ENCODE data around the gene GRM4. TPM values are rescaled to one million over a fixed set of nuclear protein-coding genes. Genes with fewer than 3 reads are reported as not detected.

The GRM4 gene
- total RNA-seq, 1 experiment from 2014 or later: not detected

DNA sequence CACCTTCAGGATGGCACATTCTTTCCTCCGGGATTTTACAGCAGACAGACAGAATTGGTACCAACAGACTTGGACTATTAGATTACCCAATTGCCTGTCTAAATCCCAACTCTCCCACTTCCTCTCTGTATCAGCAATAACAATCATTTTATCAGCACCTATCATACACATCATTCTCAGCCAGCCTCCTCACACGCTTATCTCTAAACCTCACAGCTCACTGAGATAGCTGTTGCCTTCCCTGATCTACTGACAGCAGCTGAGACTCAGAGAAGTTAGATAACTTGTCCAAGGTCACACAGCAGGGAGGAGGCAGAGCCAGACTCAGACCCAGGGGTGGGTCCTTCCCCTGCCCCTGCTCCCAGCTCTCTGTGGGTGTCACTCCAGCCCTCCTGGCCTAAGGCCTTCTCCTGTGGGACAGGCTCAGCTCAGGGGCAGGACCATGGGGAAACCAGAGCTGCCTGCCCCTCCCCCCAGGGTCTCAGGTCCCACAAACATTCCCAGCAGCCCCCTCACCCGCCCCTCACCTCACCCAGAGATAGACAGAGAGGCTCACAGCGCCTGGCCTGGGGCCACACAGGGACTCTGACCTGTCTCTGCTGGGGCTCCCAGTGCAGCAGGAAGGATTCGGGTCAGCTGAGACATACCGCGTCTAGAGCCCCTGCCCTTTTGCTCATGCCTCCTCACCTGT, 92.8 kb downstream of the GRM4 start:
- Histone ChIP-seq H4K20me1 (ENCODE audit: insufficient read depth) (no peaks in the 10 kb centered on the region), H2AFZ (no peak overlapping the region), H3K27ac (no peak overlapping the region), H3K9me3 (ENCODE audit: insufficient read depth, low read depth) (no peaks in the 10 kb centered on the region), H3K4me3 (no peak overlapping the region), H3K4me2 (no peak overlapping the region), H3K36me3 (ENCODE audit: low read depth) (no peaks in the 10 kb centered on the region), H3K27me3 (ENCODE audit: insufficient read depth, low read depth) (peaks cover 81% of the 10 kb centered on the region), H3K4me1 (replicated peaks; ENCODE audit: insufficient read depth) (no peaks in the 10 kb centered on the region), H3F3A (ENCODE audit: insufficient read depth, low read depth) (no peaks in the 10 kb centered on the region; the same call in 1 of the 2 replicates), H3K9me2 (ENCODE audit: insufficient read depth) (no peaks in the 10 kb centered on the region), H3K79me2 (ENCODE audit: low read depth) (no peaks in the 10 kb centered on the region)
- BruUV-seq (replicated peaks): no TSS peak
- DNase-seq: no peak
- ChIA-PET POLR2A (ENCODE audit: unreplicated experiment) (no interaction called here), CTCF (no interaction called here)
- TF ChIP-seq CTCF (conservative IDR thresholded peaks at IDR 0.05) (no peak), EZH2 (IDR thresholded peaks at IDR 0.05; ENCODE audit: low read depth) (no peak)
- intact Hi-C loops (cut with micrococcal nuclease; ENCODE audit: unreplicated experiment): no loop called here

- POLR2A ChIA-PET (ENCODE audit: unreplicated experiment): no interaction called here
- no peaks in the 10 kb centered on the region for H3K36me3 ChIP-seq (ENCODE audit: low read depth)
- H3K79me2 ChIP-seq (ENCODE audit: low read depth): no peaks in the 10 kb centered on the region
- no peak overlapping the region for H3K4me3 ChIP-seq
- no peak for DNase-seq
- H3K4me2 ChIP-seq: no peak overlapping the region
- no TSS peak for BruUV-seq (replicated peaks)
- H4K20me1 ChIP-seq (ENCODE audit: insufficient read depth): no peaks in the 10 kb centered on the region
- CTCF ChIA-PET: no interaction called here
- H3K27me3 ChIP-seq (ENCODE audit: insufficient read depth, low read depth): peaks cover 81% of the 10 kb centered on the region
- H3K27ac ChIP-seq: no peak overlapping the region
- H3K4me1 ChIP-seq (replicated peaks; ENCODE audit: insufficient read depth): no peaks in the 10 kb centered on the region
- H3K9me3 ChIP-seq (ENCODE audit: insufficient read depth, low read depth): no peaks in the 10 kb centered on the region
- H3F3A ChIP-seq (ENCODE audit: insufficient read depth, low read depth): no peaks in the 10 kb centered on the region; the same call in 1 of the 2 replicates
- H3K9me2 ChIP-seq (ENCODE audit: insufficient read depth): no peaks in the 10 kb centered on the region
- intact Hi-C loops (cut with micrococcal nuclease; ENCODE audit: unreplicated experiment): no loop called here
- no peak for TF ChIP-seq CTCF (conservative IDR thresholded peaks at IDR 0.05)
- no peak for TF ChIP-seq EZH2 (IDR thresholded peaks at IDR 0.05; ENCODE audit: low read depth)
- H2AFZ ChIP-seq: no peak overlapping the region
Measured at GRCh38 chr6:34052071-34052825, 93.6 kb downstream of the GRM4 start.

DNA sequence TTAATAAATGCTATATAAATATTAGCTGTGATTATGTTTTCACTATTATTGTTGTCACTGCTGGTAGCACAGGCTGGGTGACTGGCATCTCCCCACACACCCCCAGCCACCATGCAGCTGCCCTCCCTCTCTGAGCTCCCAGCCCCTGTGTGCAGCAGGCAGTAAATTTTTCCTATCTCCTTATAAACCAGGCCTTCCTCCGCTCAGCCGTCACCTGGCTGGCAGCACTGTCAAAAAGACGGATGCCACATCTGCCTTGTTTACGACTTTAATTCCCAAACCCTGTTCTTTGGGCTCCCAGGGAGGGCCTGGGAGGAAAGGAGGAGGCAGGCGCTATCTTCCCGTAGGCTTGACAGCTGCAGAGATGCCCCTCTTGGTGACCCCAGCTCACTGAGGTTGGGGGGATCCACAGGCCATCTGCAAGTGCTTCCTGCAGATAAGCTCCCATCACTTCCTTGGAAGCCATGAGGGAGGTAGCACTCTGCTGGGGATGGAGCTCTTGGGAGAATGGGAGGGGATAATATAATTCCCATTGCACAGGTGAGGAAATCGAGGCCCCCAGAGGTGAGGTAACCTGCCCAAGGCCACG, 94.5 kb downstream of the GRM4 start:
- ChIA-PET CTCF (no interaction called here), POLR2A (ENCODE audit: unreplicated experiment) (no interaction called here)
- Histone ChIP-seq H3K4me3 (no peak overlapping the region), H2AFZ (no peak overlapping the region), H3K9me3 (ENCODE audit: insufficient read depth, low read depth) (no peaks in the 10 kb centered on the region), H3F3A (ENCODE audit: insufficient read depth, low read depth) (no peaks in the 10 kb centered on the region; the same call in 1 of the 2 replicates), H4K20me1 (ENCODE audit: insufficient read depth) (no peaks in the 10 kb centered on the region), H3K27ac (no peak overlapping the region), H3K4me1 (replicated peaks; ENCODE audit: insufficient read depth) (no peaks in the 10 kb centered on the region), H3K4me2 (no peak overlapping the region), H3K27me3 (ENCODE audit: insufficient read depth, low read depth) (peaks cover 82% of the 10 kb centered on the region), H3K36me3 (ENCODE audit: low read depth) (no peaks in the 10 kb centered on the region), H3K79me2 (ENCODE audit: low read depth) (no peaks in the 10 kb centered on the region), H3K9me2 (ENCODE audit: insufficient read depth) (no peaks in the 10 kb centered on the region)
- TF ChIP-seq EZH2 (IDR thresholded peaks at IDR 0.05; ENCODE audit: low read depth) (no peak), CTCF (conservative IDR thresholded peaks at IDR 0.05) (no peak)
- no peak for DNase-seq
- intact Hi-C loops (cut with micrococcal nuclease; ENCODE audit: unreplicated experiment): no loop called here
- BruUV-seq (replicated peaks): no TSS peak

Data from PC-9 (cell line).